Mucosa of stomach (tissue), 1 donor: ENCODE measurements around the gene TEC.
"Not testable (repeated sequence)": the region's sequence is repeated elsewhere in the genome, so short reads cannot be mapped to it uniquely, and the experiment has no call there.

Experiments
- H3K27me3 ChIP-seq: one replicate; pipeline ENCODE4 v1.7.0; 2013; ENCODE audit warnings: mild to moderate bottlenecking, low read length; ENCODE audit not compliant: control insufficient read depth, insufficient read depth
- H3K36me3 ChIP-seq: one replicate; pipeline ENCODE4 v1.7.0; 2013; ENCODE audit warnings: low read length; ENCODE audit not compliant: control insufficient read depth, insufficient read depth
- H3K4me1 ChIP-seq: one replicate; pipeline ENCODE4 v1.7.0; 2013; ENCODE audit warnings: mild to moderate bottlenecking, low read length; ENCODE audit not compliant: control insufficient read depth, insufficient read depth
- H3K4me3 ChIP-seq: one replicate; pipeline ENCODE4 v1.7.0; 2013; ENCODE audit warnings: low read length
- H3K9ac ChIP-seq: one replicate; pipeline ENCODE4 v1.7.0; 2013; ENCODE audit warnings: mild to moderate bottlenecking, low read length, moderate library complexity
- H3K9me3 ChIP-seq: one replicate; pipeline ENCODE4 v1.7.0; 2013; ENCODE audit warnings: mild to moderate bottlenecking, low read length, moderate library complexity; ENCODE audit not compliant: control insufficient read depth
- donor health status: Pancreatic carcinoma.

The TEC gene

DNA sequence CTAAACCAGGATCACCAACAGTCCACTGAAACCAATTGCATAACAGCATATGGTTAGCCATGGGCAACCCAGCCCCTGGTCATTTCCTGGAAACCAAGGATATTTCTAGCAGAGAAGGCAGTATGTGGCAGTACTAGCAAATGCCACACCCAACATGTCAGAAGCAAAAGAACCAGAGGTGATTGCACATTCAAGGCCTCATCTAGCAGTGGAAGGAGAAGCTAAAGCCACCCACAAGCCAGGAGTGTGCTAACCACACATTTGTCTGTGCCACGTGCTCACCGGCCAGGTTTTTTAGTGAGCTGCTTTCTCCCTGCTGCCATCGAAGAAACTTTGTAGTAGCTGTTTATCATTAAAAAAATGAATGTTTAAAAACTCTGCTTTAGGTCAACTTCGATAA, 42.0 kb downstream of the TEC start:
- H3K4me1 ChIP-seq = peaks cover 4% of the 10 kb centered on the region
- no peaks in the 10 kb centered on the region for H3K36me3 ChIP-seq
- no peaks in the 10 kb centered on the region for H3K27me3 ChIP-seq
- no peak overlapping the region for H3K9ac ChIP-seq
- no peaks in the 10 kb centered on the region for H3K9me3 ChIP-seq
- H3K4me3 ChIP-seq = no peak overlapping the region

DNA sequence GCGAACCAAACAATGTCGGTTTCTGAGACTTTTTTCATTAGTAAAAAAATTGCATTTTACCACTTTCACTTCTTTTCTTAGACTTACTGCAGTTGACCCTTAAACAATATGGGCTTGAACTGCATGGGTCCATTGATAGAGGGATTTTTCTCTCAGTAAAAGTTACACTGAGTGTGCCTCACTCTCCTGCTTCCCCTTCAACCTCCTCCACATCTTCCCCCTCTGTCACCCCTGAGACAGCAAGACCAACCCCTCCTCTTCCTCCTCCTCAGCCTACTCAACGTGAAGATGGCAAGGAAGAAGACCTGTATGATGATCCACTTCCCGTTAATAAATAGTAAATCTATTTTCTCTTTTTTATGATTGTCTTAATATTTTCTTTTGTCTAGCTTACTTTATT, 43.4 kb downstream of the TEC start:
- Histone ChIP-seq H3K4me3 (no peak overlapping the region), H3K36me3 (no peaks in the 10 kb centered on the region), H3K27me3 (no peaks in the 10 kb centered on the region), H3K4me1 (peaks cover 4% of the 10 kb centered on the region), H3K9me3 (no peaks in the 10 kb centered on the region), H3K9ac (no peak overlapping the region)

DNA sequence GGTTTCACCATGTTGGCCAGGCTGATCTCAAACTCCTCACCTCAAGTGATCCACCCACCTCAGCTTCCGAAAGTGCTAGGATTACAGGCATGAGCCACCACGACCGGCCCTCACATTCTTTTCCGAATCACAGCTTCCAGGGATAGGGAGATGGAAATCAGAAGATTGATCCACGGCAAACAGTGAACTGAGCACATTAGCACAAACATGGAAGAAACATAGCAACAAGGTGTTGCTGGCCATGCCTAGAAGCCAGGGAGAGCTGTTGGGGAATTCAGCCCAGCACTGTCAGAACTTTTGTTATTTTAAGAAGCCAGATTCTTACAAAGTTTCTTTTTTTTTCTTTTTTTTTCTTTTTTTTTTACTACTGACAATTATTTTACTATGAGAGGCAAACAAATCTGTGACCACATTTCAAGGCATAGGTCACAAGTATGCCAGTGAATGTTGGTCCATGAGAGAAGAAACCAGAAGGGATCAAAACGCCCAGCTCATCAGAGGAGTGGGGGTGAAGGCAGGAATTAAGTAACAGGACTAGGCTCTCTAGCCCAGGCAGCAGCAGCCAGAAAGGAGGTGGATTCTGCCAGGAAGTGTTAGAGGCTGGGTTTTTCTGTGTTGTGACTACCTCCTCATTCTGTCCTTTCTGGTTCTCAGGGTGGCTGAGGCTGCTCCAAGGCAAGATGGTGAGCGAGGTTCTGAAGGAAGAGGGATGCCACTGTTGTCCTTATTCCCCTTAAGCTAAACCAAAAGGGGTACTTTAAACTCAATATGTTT, 44.1 kb downstream of the TEC start:
- no peak overlapping the region for H3K9ac ChIP-seq

DNA sequence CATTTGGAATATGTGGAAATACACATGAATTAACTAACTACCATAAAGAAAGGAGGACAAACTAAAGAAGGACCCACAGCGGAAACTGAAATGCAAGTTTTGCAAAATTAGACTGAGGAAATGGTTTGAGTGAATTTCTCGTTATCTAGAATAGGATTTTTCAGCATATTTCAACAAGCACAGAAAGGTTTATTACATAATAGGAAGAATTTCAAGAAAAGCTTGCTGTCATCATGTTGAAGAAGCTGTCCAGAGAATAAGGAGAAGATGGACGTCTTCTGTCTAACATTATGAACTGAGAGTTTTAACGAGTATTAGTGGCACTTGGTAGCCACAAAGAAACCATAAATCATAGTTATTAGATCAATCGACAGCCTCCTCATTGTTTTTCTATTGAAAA, 45.0 kb downstream of the TEC start:
- no peak overlapping the region for H3K9ac ChIP-seq
- H3K36me3 ChIP-seq = no peaks in the 10 kb centered on the region
- H3K27me3 ChIP-seq = no peaks in the 10 kb centered on the region
- H3K4me3 ChIP-seq = no peak overlapping the region
- H3K9me3 ChIP-seq = no peaks in the 10 kb centered on the region
- peaks cover 4% of the 10 kb centered on the region for H3K4me1 ChIP-seq

More for the DNA sequence above, 44.1 kb downstream of the TEC start:
- Histone ChIP-seq H3K27me3 (no peaks in the 10 kb centered on the region), H3K9me3 (no peaks in the 10 kb centered on the region), H3K4me3 (no peak overlapping the region), H3K36me3 (no peaks in the 10 kb centered on the region), H3K4me1 (peaks cover 4% of the 10 kb centered on the region)

DNA sequence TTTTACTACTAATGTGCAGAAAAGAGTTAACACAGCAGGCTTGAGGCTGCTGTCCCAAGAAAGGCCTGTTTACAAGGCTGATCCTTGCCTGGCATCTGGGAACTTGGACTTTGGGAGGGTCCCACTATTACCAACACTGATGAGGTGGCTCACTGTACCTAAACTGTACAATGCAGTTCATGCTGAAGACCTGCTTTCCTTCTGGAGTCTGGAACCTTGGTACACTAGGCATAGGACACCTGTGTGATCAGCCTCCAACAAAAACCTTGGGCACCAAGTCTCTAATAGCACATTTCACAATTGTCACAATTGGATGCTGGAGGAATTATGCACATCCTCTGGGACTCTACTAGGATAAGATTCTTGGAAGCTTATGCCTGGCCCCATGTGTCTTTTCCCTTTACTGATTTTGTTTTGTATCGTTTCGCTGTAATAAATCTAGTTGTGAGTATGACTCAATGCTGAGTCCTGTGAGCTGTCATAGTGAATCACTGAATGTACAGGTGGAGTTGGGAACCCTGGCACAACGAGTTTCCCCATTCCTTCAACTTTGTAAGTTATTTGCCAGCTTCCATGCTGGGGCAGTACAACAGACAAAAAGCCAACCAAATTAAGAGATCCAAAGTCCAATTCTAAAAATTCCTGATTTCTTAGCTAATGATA, 45.9 kb downstream of the TEC start:
- H3K9me3 ChIP-seq = no peaks in the 10 kb centered on the region
- H3K36me3 ChIP-seq = no peaks in the 10 kb centered on the region
- H3K4me1 ChIP-seq = peaks cover 4% of the 10 kb centered on the region
- H3K27me3 ChIP-seq = no peaks in the 10 kb centered on the region
- H3K4me3 ChIP-seq = no peak overlapping the region
- no peak overlapping the region for H3K9ac ChIP-seq

DNA sequence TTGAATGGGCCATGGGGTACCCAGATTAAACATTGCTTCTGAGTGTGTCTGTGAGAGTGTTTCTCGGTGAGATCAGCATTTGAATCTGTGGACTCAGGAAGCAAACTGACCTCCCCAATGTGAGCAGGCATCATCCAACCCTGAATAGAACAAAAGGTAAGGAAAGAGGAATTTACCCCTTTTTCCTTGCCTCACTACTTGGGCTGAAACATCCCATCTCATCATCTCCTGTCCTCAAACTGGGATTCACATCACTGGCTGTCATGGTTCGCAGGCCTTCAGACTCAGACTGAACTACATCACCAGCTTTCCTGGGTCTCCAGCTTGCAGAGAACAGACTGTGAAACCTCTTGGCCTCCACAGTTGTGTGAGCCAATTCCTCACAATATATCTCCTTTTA, 47.1 kb downstream of the TEC start:
- Histone ChIP-seq H3K9ac (no peak overlapping the region), H3K4me1 (peaks cover 1% of the 10 kb centered on the region), H3K4me3 (no peak overlapping the region), H3K36me3 (no peaks in the 10 kb centered on the region), H3K27me3 (no peaks in the 10 kb centered on the region), H3K9me3 (no peaks in the 10 kb centered on the region)

DNA sequence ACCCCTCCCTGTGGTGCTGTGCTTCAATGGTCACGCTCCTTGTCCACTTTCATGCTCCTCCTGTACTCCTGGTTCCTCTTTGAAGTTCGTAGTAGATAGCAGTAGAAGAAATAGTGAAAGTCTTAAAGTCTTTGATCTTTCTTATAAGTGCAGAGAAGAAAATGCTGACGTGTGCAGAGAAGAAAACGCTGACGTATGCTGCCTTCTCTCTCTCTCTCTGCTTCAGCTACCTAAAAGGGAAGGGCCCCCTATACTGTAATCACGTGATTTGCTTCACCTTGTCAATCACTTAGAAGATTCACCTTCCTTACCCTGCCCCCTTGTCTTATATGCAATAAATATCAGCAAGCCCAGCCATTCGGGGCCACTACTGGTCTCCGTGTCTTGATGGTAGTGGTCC, 50.2 kb downstream of the TEC start:
- not testable (repeated sequence) for H3K4me1 ChIP-seq, H3K9ac ChIP-seq, H3K4me3 ChIP-seq, H3K9me3 ChIP-seq, H3K27me3 ChIP-seq, H3K36me3 ChIP-seq

DNA sequence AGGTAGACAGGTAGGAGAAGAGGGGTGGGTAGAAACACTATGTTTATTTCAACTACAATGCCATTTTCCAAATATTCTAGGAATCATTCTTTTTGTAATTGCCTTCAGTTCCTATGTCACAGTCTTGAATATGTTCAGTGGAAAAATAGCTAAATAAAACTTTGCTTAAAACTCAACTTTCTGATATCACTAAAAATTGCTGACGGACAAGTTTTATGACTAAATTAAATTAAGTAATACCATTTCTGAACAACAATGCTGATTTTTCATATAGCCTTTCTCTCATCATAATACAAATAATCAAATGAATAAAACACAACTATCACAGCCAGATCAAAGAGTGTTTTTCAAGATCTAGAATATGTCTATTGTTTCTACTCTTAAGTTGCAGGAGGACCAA, 53.1 kb downstream of the TEC start:
- Histone ChIP-seq H3K9ac (no peak overlapping the region), H3K27me3 (no peaks in the 10 kb centered on the region), H3K36me3 (no peaks in the 10 kb centered on the region)

DNA sequence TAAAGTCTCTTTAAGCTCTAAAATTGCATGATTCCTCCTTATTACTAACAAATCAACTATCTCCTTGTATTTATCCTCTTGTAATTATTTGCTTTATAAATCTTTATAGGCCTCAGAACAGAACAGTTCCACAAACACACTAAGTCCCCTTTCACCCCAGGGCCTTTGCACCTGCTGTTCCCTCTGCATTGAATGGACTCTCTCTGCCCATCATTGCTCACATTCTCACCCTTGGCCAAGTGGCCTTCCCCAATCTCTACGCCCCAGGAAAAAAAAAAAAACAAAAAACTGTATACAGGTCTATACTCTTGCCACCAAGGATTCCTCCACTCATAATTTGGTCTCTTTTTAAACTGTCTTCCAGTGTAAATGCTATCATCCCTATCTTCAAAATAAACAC, 53.7 kb downstream of the TEC start:
- Histone ChIP-seq H3K4me3 (no peak overlapping the region), H3K36me3 (no peaks in the 10 kb centered on the region), H3K4me1 (no peaks in the 10 kb centered on the region), H3K27me3 (no peaks in the 10 kb centered on the region), H3K9me3 (no peaks in the 10 kb centered on the region), H3K9ac (no peak overlapping the region)

More for the DNA sequence above, 53.1 kb downstream of the TEC start:
- Histone ChIP-seq H3K4me3 (no peak overlapping the region), H3K9me3 (no peaks in the 10 kb centered on the region), H3K4me1 (no peaks in the 10 kb centered on the region)

DNA sequence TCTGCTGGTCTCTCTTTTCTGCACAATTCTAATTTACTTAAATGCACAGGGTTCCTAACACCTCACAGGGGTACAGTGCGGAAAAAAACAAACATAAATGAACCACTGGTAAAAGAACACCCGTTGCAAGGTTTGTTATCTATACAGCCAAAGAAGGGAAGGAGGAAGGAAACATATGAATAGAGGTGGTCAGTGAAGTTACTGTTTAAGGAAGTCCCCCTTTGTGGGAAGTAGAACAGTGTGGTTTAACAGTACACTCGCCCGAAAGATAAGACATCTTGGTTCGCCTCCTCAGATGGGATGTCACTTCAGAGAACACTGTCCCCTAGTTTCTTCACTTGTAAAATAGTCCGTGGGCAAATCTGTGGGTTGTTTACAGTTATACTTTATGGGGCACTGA, 57.5 kb downstream of the TEC start:
- H3K9me3 ChIP-seq = no peaks in the 10 kb centered on the region
- no peaks in the 10 kb centered on the region for H3K4me1 ChIP-seq
- H3K36me3 ChIP-seq = no peaks in the 10 kb centered on the region
- no peaks in the 10 kb centered on the region for H3K27me3 ChIP-seq
- no peak overlapping the region for H3K9ac ChIP-seq
- H3K4me3 ChIP-seq = no peak overlapping the region

DNA sequence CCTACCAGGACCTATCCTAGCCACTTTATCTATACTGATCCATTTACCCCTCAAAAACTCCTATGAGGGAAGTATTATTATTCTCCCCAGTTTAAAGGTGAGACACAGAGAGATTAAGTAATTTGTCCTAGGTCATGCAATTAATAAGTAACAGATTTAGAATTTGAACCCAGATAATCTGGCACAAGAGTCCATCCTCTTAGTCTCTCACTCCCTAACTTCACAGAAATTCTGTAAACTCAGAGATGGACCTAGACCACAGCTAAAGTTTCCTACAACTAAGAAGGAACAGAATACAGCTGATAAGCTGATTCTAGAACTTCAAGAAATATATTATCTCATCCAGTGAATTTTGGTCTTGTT, 58.7 kb downstream of the TEC start:
- no peaks in the 10 kb centered on the region for H3K9me3 ChIP-seq
- no peak overlapping the region for H3K4me3 ChIP-seq
- H3K9ac ChIP-seq = no peak overlapping the region
- H3K4me1 ChIP-seq = no peaks in the 10 kb centered on the region
- H3K36me3 ChIP-seq = no peaks in the 10 kb centered on the region
- no peaks in the 10 kb centered on the region for H3K27me3 ChIP-seq

DNA sequence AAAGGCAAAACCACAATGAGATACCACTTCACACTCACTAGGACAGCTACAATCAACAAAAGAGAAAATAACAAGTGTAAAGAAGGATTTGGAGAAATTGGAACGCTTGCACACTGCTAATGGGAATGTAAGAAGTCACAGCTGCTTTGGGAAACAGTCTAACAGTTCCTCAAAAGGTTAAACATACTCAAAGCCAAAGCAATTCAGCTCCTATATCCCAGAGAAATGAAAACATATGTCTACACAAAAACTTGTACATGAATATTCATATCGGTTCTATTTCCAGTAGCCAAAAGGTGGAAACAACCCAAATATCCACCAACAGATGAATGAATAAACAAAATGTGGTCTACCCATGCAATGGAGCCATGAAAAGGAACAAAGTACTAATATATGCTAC, 64.0 kb downstream of the TEC start:
- no peaks in the 10 kb centered on the region for H3K9me3 ChIP-seq
- no peaks in the 10 kb centered on the region for H3K27me3 ChIP-seq
- no peak overlapping the region for H3K9ac ChIP-seq
- no peaks in the 10 kb centered on the region for H3K36me3 ChIP-seq
- H3K4me3 ChIP-seq = no peak overlapping the region
- no peaks in the 10 kb centered on the region for H3K4me1 ChIP-seq
